Upper lobe of left lung (tissue), 6 donors: Measurements from ENCODE around the gene OR1K1. TPM values are rescaled to one million over a fixed set of nuclear protein-coding genes. Genes with fewer than 3 reads are reported as not detected.

Experiments
- ATAC-seq, 2 donors: fragments of 200-7000 bp; cut with Tn5 transposase; one replicate each; pipeline ENCODE4 v1.9.1; 2022; ENCODE audit warnings: mild to moderate bottlenecking in 2 of 2, moderate library complexity in 2 of 2; ENCODE audit not compliant: low FRiP score in 2 of 2
- DNase-seq, 2 donors: peaks; one replicate each; pipeline ENCODE4 v3.0.0-alpha.2; 2019 to 2020
- H3K27ac ChIP-seq, 4 donors: fragments of 200-600 bp; sonication (generic); one replicate each; pipeline ENCODE4 v1.5.1; 2016 to 2019
- H3K27me3 ChIP-seq, 4 donors: fragments of 200-600 bp; sonication (generic); one replicate each; pipeline ENCODE4 v1.5.1; 2017 to 2019
- H3K36me3 ChIP-seq, 4 donors: fragments of 200-600 bp; sonication (generic); one replicate each; pipeline ENCODE4 v1.5.1; 2016 to 2019
- H3K4me1 ChIP-seq, 4 donors: fragments of 200-600 bp; sonication (generic); one replicate each; pipeline ENCODE4 v1.5.1; 2018 to 2019
- H3K4me3 ChIP-seq, 4 donors: fragments of 200-600 bp; sonication (generic); one replicate each; pipeline ENCODE4 v1.5.1; 2017 to 2019; ENCODE audit warnings: mild to moderate bottlenecking in 2 of 4, moderate library complexity in 1 of 4
- H3K9me3 ChIP-seq, 4 donors: fragments of 200-600 bp; sonication (generic); one replicate each; pipeline ENCODE4 v1.5.1; 2018 to 2019
- EP300 ChIP-seq, 4 donors: sonication (generic); formaldehyde crosslinking; IDR thresholded peaks; one replicate each; pipeline ENCODE4 v1.5.1; 2017; ENCODE audit warnings: antibody characterized with exemption in 4 of 4, control low read depth in 2 of 4
- POLR2A ChIP-seq, 4 donors: fragments of 450-650 bp; IDR thresholded peaks; one replicate each; pipeline ENCODE4 v1.5.1; 2016 to 2017; ENCODE audit warnings: antibody characterized with exemption in 4 of 4, mild to moderate bottlenecking in 2 of 4
- POLR2AphosphoS5 ChIP-seq, 2 donors: sonication (generic); formaldehyde crosslinking; IDR thresholded peaks; one replicate each; pipeline ENCODE4 v1.5.1; 2017; ENCODE audit warnings: antibody characterized with exemption in 2 of 2
- WGBS, 2 donors: methylation state at CpG; one replicate each; pipeline ENCODE4 v1.1.5; 2017 to 2018; 5-methylcytosine and 5-hydroxymethylcytosine counted together
- total RNA-seq, 6 donors: library from RNA; depleted of rRNA in 4 of 6; stranded (reverse); fragments of >200 nt in 4 of 6; gene quantifications; one replicate each; pipeline versions ENCODE4 v1.1.0 to v1.2.1, GENCODE V29; 2016 to 2021
- TF ChIP-seq, protein P1 (sequence below), 6 experiments: fragments of 450-650 bp in 4 of 6; fragments of 200-600 bp in 2 of 6; sonication (generic) in 2 of 6; IDR thresholded peaks; one replicate each; pipeline ENCODE4 v1.5.1; 2016 to 2019; ENCODE audit warnings: antibody characterized with exemption in 6 of 6
- donor health status: DM: no; HTN: no; CAD: no; lungs with moderate emphysema.
- donor health status: DM: no; HTN: yes; CAD: no; lungs with severe emphysema.

The OR1K1 gene
- total RNA-seq, 6 donors from 2014 or later, result not detected

DNA sequence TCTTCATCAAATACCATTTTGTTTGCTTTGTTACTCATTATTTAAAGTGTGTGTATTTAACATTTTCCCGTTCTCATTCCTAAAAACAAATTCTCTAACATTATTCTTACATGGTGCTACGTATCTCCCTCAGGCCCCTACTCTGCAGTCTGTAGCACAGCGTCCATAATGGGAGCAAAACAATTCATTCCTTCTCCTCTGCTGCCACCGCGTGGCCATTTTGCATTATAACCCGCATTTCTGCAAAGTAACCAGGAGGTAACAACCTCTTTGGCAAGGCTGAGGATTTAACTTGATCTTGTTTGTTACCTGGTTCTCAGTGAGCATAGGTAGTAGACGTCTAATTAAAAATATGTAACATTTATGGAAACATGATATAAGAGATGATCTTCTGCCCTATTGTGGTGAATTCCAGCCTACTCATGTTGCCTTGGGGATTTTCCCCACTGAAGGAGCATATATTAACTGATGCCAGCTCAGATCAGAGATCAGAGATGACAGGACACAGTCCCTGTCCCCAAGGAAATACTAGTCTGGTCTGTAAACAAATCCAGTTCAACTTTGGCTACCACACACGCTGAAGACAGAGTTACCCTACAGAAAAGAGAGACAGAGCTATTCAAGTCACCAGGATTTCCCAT is 10.5 kb downstream of the OR1K1 start:
- WGBS, 2 donors, result 1 to 6% methylated on average over 8 of the region's 8 CpGs
- peak in 1 of 2 donors; percentile 58 for DNase-seq

DNA sequence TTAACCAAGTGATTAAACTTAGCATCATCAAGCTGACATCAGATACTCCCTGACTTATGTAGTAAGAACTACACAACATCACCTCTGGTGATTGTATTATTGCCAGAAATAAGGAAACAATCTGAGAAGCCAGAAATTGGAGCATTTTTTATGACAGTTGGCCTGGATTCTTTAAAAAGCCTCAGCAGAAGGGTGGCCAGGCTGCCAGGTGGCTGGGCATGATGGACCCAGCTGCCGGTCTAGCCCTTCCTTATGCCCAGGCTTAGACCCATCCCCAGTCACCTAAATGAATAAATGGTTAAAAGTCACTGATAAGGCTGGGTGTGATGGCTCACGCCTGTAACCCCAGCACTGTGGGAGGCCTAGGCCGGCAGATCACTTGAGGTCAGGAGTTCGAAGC is 12.8 kb downstream of the OR1K1 start:
- 70 to 89% methylated on average over 4 of the region's 4 CpGs for WGBS, 2 donors
- H3K9me3 ChIP-seq, result no peaks in the 10 kb centered on the region
- no peak for TF ChIP-seq POLR2AphosphoS5 (IDR thresholded peaks at IDR 0.05)
- TF ChIP-seq POLR2A (IDR thresholded peaks at IDR 0.05), result no peak
- TF ChIP-seq, protein P1, sequence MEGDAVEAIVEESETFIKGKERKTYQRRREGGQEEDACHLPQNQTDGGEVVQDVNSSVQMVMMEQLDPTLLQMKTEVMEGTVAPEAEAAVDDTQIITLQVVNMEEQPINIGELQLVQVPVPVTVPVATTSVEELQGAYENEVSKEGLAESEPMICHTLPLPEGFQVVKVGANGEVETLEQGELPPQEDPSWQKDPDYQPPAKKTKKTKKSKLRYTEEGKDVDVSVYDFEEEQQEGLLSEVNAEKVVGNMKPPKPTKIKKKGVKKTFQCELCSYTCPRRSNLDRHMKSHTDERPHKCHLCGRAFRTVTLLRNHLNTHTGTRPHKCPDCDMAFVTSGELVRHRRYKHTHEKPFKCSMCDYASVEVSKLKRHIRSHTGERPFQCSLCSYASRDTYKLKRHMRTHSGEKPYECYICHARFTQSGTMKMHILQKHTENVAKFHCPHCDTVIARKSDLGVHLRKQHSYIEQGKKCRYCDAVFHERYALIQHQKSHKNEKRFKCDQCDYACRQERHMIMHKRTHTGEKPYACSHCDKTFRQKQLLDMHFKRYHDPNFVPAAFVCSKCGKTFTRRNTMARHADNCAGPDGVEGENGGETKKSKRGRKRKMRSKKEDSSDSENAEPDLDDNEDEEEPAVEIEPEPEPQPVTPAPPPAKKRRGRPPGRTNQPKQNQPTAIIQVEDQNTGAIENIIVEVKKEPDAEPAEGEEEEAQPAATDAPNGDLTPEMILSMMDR (IDR thresholded peaks at IDR 0.05), result no peak
- no peak for TF ChIP-seq EP300 (IDR thresholded peaks at IDR 0.05)
- DNase-seq (no peak), ATAC-seq (no peak)
- H3K4me1 ChIP-seq, result peaks cover 18 to 29% (median 23%) of the 10 kb centered on the region in 4 donors
- H3K4me3 ChIP-seq, result no peak overlapping the region
- no peak overlapping the region for H3K27ac ChIP-seq
- H3K36me3 ChIP-seq, result peaks cover 0 to 11% (median 2%) of the 10 kb centered on the region in 4 donors
- no peaks in the 10 kb centered on the region for H3K27me3 ChIP-seq

More for the DNA sequence above, 10.5 kb downstream of the OR1K1 start:
- no peak overlapping the region for H3K4me3 ChIP-seq
- peak; percentile 88 to 93 for ATAC-seq
- H3K27me3 ChIP-seq, result no peaks in the 10 kb centered on the region
- no peak for TF ChIP-seq EP300 (IDR thresholded peaks at IDR 0.05)
- TF ChIP-seq, protein P1 (IDR thresholded peaks at IDR 0.05), result peak; percentile 68 to 89 (median 75)
- H3K9me3 ChIP-seq, result no peaks in the 10 kb centered on the region
- H3K4me1 ChIP-seq, result peaks cover 5 to 11% (median 9%) of the 10 kb centered on the region in 4 donors
- H3K27ac ChIP-seq, result no peak overlapping the region
- H3K36me3 ChIP-seq, result no peaks in the 10 kb centered on the region

DNA sequence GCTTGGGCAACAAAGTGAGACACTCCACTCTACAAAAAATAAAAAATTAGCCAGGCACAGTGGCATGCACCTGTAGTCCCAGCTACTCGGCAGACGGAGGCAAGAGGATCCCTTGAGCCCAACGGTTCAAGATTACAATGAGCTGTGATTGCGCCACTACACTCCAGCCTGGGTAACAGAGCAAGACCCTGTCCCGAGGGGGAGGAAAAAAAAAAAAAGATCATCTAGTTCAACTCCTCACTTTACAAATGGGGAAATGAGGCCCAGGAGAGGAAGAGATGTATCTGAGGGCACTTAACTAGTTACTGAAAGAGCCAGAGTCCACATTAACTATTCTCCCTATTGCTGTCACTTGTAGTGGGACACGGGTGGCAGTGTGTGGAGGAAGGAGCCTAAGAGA is 14.6 kb downstream of the OR1K1 start:
- Histone ChIP-seq H3K4me1 (peaks cover 25 to 32% (median 28%) of the 10 kb centered on the region in 4 donors), H3K36me3 (peaks cover 0 to 14% (median 3%) of the 10 kb centered on the region in 4 donors), H3K27me3 (no peaks in the 10 kb centered on the region), H3K27ac (peak overlapping the region in 2 of 4 donors; percentile 4 to 63), H3K4me3 (no peak overlapping the region), H3K9me3 (no peaks in the 10 kb centered on the region)
- 47 to 74% methylated on average over 6 of the region's 6 CpGs for WGBS, 2 donors
- DNase-seq, result no peak
- no peak for TF ChIP-seq POLR2A (IDR thresholded peaks at IDR 0.05)
- TF ChIP-seq, protein P1 (IDR thresholded peaks at IDR 0.05), result no peak
- TF ChIP-seq POLR2AphosphoS5 (IDR thresholded peaks at IDR 0.05), result no peak
- no peak for TF ChIP-seq EP300 (IDR thresholded peaks at IDR 0.05)
- ATAC-seq, result no peak

GRCh38 chr9:122815544-122815943 is 15.6 kb downstream of the OR1K1 start:
- Histone ChIP-seq H3K4me1 (peaks cover 30 to 37% (median 32%) of the 10 kb centered on the region in 4 donors), H3K27ac (peak overlapping the region; percentile 55 to 67 (median 61)), H3K4me3 (peak overlapping the region in 1 of 4 donors; percentile 15), H3K27me3 (no peaks in the 10 kb centered on the region), H3K9me3 (no peaks in the 10 kb centered on the region), H3K36me3 (peaks cover 0 to 20% (median 10%) of the 10 kb centered on the region in 4 donors)
- no peak for ATAC-seq
- no peak for TF ChIP-seq POLR2A (IDR thresholded peaks at IDR 0.05)
- no peak for DNase-seq

DNA sequence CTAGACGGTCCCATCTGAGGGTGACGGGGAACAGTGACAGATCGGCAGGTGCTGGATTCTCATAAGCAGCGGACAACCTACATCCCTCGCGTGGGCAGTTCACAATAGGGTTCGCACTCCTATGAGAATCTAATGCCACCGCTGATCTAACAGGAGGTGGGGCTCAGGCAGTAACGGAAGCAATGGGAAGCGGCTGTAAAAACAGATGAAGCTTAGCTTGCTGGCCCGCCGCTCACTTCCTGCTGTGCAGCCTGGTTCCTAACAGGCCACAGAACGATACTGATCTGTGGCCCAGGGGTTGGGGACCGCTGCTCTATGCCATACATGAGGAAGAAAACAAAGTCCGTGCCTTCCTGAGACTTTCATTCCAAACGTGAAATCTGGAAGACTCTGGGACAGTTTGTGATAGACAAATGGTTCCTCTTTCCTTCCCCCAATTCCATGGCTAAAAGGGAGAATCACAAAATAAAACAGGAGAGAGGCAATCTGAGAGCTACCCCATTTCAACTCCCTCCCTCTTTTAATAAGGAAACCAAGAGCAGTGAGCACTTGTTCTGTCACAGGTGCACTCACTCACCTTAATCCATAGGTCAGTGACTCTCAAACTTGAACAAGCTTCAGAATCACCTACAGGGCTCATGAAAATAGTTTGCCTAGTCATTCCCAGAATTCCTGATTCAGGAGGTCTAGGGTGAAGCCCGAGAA is 16.4 kb downstream of the OR1K1 start:
- Histone ChIP-seq H3K9me3 (no peaks in the 10 kb centered on the region), H3K27me3 (no peaks in the 10 kb centered on the region), H3K4me3 (peak overlapping the region in 1 of 4 donors; percentile 15), H3K36me3 (peaks cover 0 to 20% (median 10%) of the 10 kb centered on the region in 4 donors), H3K27ac (peak overlapping the region; percentile 55 to 67 (median 61)), H3K4me1 (peaks cover 38 to 39% (median 39%) of the 10 kb centered on the region in 4 donors)
- DNase-seq, result peak in 1 of 2 donors; percentile 44
- TF ChIP-seq POLR2A (IDR thresholded peaks at IDR 0.05), result no peak
- TF ChIP-seq, protein P1 (IDR thresholded peaks at IDR 0.05), result no peak
- TF ChIP-seq POLR2AphosphoS5 (IDR thresholded peaks at IDR 0.05), result peak; percentile 29 to 74
- no peak for TF ChIP-seq EP300 (IDR thresholded peaks at IDR 0.05)
- peak; percentile 41 to 56 for ATAC-seq
- 35 to 54% methylated on average over 16 to 17 of the region's 17 CpGs for WGBS, 2 donors
